DMS153 treated with DMSO at 0.1 percent for 48 hours (cell line): ENCODE results near the gene ANKRD16.
"Not testable (repeated sequence)": the region's sequence is repeated elsewhere in the genome, so short reads cannot be mapped to it uniquely, and the experiment has no call there.

ENCODE experiments used
- DNase-seq: peaks from one replicate; lab custom pipeline; 2025; ENCODE audit not compliant: unreplicated experiment; lab: John Stamatoyannopoulos, UW

The ANKRD16 gene

DNA sequence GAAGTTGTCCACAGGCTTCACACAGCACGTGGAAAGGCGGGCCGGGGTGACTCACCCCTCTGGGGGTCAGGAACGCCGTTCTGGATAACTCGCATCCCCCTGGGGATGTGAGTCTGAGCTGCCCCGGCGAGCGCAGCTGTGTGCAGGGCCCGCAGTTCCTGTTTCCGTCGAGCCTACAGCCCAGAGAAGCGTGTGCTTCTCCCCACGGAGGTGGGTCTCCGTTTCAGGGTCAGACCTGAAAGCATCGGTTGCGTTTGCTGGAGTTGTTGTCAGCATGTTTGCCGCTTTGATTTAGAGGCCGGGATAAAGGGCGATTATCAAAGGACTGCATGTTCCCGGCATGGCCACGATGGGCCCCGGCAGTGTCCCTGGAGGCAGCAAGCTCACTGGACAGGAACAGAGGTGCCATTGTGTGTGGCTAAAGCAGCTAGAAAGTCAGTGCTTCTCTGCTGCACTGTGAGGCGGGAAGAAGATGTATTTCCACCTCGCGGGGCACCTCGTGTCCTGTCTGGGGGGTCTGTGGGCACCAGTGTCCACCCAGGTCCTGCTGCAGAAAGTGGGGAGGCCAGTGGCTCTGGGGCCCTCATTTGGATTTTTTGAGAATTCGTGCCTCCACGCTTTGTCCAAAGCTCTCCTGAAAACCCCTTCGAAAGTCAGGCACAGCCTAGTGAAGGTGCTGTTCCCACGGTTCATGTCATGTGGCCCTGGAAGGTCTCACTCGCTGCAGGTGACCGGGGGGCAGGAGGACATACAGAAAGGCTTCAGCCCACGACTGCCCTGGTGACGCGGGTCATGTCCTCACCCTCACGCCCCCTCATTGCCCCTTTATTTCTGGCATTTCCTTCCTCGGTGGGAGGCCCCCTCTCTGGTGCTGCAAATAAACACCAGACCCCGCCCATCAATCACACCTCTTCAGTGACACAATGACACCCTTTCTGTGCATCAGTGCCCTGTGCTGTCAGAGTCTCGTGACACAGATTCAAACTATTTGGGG lies 49.1 kb downstream of the ANKRD16 start:
- no peak for DNase-seq

- not testable (repeated sequence) for DNase-seq
Observed at GRCh38 chr10:5836181-5836580, 53.5 kb downstream of the ANKRD16 start.

- DNase-seq, result no peak
Observed at GRCh38 chr10:5835446-5836095, 54.1 kb downstream of the ANKRD16 start.

- DNase-seq, result no peak
Observed at GRCh38 chr10:5833814-5834213, 55.9 kb downstream of the ANKRD16 start.

- no peak for DNase-seq
Observed at GRCh38 chr10:5832946-5833345, 56.7 kb downstream of the ANKRD16 start.

- DNase-seq, result no peak
Observed at GRCh38 chr10:5831446-5831782, 58.3 kb downstream of the ANKRD16 start.

DNA sequence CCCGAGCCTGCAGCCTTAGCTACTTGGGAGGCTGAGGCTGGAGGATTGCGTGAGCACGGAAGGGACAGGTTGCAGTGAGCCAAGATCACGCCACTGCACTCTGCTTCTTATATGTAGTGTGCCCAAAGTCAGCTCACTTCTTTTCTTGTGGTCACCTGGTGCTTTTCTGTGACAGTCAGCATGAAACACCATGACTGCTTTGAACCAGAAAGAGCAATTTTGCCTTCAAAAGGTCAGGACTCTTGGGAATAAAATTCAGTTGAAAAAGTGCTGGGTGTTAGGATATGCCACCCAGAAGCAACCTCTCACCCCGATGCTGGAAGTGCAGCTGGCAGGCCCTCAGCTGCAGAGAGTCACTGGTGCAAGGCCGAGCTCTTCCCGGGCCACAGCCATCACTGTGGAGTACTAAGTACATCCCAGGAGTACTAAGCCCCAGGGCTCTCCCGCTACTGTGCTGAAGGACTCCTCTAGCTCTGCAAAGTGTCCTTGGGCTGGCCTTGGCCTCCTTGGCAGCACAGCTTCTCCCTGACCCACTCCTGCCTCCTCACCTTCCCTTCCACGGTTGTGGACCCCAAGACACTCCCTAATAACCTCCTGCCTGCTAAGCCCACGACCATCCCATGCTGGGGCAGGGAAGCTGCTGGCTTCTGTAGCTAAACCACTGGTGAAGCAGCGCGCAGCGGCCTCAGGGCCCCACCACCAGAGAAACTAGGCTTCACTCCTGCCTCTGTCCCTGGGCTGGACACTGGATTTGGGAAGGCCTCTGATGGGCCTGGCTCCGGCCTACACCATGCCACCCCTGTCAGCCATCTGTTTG lies 58.9 kb downstream of the ANKRD16 start:
- DNase-seq, result no peak

DNA sequence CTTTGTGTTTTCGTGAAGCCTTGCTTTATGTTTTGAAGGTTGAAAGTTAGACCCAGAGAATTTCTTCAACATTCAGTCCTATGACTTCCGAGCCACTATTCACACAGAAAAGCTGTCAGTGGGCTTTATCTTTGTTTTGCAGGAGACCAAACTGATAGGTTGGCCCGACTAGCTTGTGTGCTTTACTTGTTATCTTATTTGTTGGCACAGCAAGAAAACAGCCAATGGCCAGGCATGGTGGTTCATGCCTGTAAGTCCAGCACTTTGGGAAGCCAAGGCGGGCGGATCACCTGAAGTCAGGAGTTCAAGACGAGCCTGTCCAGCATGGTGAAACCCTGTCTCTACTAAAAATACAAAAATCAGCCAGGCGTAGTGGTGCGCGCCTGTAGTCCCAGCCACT lies 60.4 kb downstream of the ANKRD16 start:
- no peak for DNase-seq

DNA sequence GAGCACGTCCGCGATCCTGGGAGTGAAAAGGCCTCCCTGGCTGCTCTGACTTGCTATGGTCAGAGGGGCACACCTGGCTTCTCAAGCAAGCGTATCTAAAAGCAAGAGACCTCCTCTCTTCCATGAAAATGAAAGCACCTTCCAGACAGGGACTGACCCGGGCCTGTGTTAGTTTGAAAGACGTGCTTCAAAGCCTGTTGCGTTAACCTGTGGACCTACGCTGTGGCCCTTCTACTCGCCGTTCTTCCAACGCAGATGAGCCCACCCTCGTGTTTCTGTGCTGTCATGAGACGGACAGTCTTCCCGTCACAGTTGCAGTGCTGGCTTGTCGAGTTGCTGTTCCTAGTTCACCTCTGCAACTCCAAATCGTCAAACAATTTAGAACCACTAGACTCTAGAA lies 61.0 kb downstream of the ANKRD16 start:
- DNase-seq, result no peak

DNA sequence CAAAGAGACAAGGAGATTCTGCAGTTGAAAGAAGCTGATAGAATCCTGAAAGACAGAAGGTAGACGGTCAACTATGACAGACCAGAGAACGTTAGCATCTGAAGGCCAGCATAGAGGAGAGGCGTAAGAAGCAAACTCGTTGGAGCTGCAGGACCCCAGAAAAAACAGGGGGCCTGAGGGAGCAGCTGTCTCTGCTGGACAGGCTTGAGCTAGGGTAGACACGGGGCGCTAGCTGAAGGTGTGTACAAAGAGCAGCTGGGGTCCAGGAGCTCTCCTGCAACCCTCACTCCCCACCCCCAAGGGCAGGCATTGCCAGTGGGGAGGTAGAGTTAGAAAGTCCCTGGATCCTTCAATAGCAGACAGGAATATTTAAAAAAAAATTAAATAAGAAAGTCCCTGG lies 61.9 kb downstream of the ANKRD16 start:
- DNase-seq, result no peak

DNA sequence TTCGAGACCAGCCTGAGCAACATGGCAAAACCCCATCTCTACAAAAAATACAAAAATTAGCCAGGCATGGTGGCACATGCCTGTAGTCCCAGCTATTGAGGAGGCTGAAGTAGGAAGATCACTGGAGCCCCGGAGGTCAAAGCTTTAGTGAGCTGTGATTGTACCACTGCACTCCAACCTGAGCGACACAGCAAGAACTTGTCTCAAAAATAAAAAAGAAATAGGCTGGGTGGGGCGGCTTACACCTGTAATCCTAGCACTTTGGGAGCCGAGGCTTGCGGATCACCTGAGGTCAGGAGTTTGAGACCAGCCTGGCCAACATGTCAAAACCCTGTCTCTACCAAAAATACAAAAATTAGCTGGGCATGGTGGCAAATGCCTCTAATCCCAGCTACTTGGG lies 63.2 kb downstream of the ANKRD16 start:
- DNase-seq, result not testable (repeated sequence)

DNA sequence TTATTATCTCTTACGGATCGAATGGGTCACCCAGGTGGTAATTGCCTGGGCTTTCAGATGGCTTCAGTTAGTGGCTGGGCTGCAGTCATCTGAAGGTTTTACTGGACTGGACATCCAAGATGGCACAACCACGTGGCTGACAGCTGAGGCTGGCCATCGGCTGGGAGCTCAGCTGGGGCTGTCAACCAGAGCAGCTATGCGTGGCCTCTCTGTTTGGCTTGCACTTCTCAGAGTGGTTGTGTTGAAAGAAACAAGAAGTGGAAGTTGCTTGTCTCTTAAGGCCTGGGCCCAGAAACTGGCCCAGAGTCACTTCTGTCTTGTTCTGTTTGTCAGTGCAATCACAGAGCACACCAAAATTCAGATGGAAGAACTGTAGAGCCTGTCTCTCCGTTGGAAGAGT lies 70.8 kb downstream of the ANKRD16 start:
- DNase-seq, result no peak

DNA sequence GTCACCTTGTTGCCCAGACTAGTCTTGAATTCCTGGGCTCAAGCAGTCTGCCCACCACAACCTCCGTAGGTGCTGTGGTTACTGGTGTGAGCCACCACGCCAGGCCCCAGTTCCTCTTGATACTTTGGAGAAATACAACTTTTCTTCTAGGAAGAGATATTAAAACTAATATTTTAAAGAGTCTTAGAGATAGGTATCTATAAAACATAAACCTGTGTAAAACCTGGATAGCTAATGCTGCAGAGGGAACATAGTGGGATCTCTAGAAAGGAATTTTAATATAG lies 71.7 kb downstream of the ANKRD16 start:
- DNase-seq, result no peak

DNA sequence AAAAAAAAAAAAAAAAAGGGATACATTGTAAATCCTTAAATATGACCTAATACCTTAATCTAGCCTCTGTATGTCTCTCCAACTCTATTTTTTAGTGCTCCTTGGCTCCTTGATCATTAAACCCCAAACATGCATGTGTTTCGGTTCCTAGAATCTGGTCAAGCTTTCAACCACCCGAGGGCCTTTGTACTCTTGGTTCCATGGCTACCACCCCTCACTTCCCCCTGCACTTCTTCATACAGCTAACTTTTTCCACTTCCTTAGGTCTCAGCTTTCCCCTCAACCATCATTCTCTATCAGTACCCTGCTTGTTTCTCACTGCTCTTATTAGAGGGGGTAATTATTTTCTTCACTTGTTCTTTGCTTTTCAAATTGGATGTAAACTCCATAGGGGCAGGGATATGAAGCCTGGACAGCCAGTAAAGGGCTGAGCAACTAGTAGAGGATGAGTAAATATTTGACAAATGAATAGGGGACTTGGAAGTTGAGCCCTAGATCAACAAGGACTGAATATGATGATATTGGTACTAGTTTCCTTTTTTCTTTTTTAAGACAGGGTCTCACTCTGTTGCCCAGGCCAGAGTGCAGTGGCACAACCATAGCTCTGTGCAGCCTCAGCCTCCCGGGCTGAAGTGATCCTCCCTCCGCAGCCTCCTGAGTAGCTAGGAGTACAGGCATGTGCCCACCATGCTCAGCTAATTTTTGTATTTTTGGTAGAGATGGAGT lies 72.2 kb downstream of the ANKRD16 start:
- no peak for DNase-seq

- DNase-seq, result no peak
Observed at GRCh38 chr10:5816170-5816569, 73.5 kb downstream of the ANKRD16 start.

- no peak for DNase-seq
Observed at GRCh38 chr10:5814110-5815107, 75.3 kb downstream of the ANKRD16 start.

DNA sequence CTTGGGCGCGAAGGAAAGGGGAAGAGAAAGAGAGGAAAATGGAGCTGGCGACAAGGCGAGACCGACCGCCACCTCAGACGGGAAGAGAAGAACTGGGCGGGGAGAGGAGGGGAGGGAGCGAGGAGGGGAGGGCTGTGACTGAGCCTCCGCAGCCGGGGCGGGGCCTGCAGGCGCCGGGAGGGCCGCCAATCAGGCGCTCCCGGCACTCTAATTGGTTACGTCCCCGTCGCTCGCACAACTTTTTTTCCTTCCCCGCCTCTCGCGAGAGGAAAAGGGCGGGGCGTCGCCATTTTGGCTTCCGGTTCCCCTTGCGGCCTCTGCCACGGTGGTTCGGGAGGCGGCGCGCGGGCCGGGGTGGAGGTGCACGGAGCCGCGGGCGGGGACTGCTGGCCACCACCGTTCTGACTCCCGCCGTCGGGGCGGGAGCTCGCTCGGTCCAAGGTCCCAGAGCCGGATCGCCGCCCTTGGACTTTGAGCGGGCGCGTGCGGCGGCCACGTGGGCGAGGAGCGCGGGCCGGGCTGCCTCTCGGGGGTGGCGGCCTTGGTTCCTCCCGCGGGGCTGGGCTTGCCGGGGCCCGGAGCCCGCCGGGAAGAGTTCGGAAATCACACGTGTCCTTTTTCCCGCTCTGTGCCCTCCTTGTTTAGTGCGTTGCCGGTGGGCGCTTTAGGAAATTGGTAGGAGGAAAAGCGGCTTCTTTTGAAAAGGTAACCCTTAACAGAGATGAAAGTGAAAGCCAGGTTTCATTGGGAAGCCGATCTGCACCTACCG lies 76.2 kb downstream of the ANKRD16 start, which contains the start of gene GDI2:
GDI2 (minus strand) TSS at position 94 of the 769 bp plus-strand sequence. CDS start 176 bp downstream, outside the sequence.
- DNase-seq, result peak; percentile 70

DNA sequence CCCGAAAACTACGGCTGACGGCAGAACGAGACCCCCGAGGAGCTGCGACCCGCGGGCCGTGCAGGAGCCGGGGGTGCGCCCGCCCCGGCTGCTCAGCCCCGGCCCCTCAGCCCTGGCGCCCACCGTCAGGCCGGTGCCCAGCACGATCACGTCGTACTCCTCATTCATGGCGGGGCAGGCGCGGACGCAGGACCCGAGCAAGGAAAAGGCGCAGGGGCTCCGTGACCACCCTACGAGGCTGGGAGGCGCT lies 76.7 kb downstream of the ANKRD16 start:
- no peak for DNase-seq
